ENCODE measurements around the gene AP4B1. TPM values are rescaled to one million over a fixed set of nuclear protein-coding genes. Genes with fewer than 3 reads are reported as not detected.
A peak's percentile ranks its signal among the peaks of the same experiment; 100 is the strongest.

Gene AP4B1
- total RNA-seq, 1 donor from 2014 or later, result 12.6 TPM

GRCh38 chr1:113934511-113935055, 30.0 kb upstream of the AP4B1 start:
- no peak for DNase-seq (ENCODE audit: low spot score)
- intact Hi-C loops (cut with DNase I), result no loop called here

DNA sequence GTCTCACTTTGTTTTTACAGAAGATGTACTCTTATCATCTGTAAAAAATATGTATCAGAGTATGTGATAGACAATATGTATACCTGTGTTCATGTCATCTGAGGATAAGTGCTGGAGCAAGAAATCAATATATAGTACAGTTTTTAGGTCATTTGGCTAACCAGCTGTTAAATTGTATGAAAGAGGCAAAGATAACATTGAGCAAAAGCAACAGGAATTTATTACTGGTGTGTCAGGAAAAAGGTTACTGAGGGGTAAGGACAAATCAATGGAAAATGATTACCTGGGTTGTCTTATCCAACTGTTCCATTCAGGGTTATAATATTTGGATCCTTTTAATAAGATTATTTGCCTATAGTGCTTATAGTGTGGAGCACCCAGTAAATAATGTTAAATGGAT, 29.4 kb upstream of the AP4B1 start:
- intact Hi-C loops (cut with DNase I), result no loop called here

GRCh38 chr1:113931451-113931851, 26.9 kb upstream of the AP4B1 start:
- DNase-seq (ENCODE audit: low spot score), result no peak
- intact Hi-C loops (cut with DNase I), result no loop called here

More for the DNA sequence above, 29.4 kb upstream of the AP4B1 start:
- no peak for DNase-seq (ENCODE audit: low spot score)

GRCh38 chr1:113930499-113931161, 26.0 kb upstream of the AP4B1 start:
- intact Hi-C loops (cut with DNase I), result no loop called here

DNA sequence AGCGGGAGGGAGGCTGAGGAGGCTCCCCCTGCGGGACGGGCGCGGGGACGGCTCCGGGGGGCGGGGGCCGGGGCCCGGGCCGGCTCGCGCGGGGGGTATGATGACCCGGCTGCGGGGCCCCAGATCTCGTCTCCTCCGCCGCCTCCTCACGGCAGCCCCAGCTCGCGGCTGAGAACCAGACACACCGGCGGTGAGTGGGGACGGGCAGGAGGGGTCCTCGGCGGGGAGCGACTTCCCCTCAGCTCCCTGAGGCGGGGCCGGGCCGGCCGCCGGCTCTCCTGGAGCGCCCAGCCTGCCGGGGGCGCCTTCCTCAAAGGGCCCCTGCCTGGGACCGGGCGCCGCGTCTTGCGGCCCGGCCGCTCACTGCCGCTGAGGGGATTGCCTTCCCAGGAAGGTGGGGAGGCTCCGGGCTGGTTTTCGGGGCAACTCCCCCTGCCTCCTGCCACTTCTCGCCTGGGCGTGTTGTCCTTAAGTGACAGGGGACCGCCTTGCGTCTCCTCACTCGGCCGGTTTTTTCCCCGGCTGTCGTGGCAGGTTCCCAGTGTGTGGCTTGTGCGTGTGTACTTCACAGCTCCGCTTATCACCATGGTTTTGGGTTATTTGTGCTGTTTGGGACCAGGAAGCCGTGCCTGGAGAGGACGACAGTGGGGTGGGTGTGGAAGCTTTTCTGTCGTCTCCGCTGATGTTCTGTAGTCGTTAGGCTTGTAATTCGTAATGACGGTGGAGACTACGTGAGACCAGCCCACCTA, 25.3 kb upstream of the AP4B1 start:
- peak; percentile 76 for DNase-seq (ENCODE audit: low spot score)
- intact Hi-C loops (cut with DNase I), result loop anchor here (1.0 to 5.0 kb wide), 2 partner anchors 25 to 118 kb away; partner anchors contain the start of genes DCLRE1B and RSBN1

More at GRCh38 chr1:113930499-113931161, 26.0 kb upstream of the AP4B1 start:
- no peak for DNase-seq (ENCODE audit: low spot score)

- intact Hi-C loops (cut with DNase I), result loop anchor here (1.0 to 5.0 kb wide), 2 partner anchors 24 to 117 kb away; partner anchors contain the start of genes DCLRE1B and RSBN1
- peak; percentile 97 for DNase-seq (ENCODE audit: low spot score)
Measured at GRCh38 chr1:113928941-113929749, 24.5 kb upstream of the AP4B1 start, which contains the start of gene HIPK1. HIPK1 (plus strand) TSS chr1:113929324.

- no peak for DNase-seq (ENCODE audit: low spot score)
- intact Hi-C loops (cut with DNase I), result loop anchor here (5.0 kb wide), 1 partner anchor 116 kb away; the partner anchor contains the start of gene RSBN1
Measured at GRCh38 chr1:113928187-113928930, 23.8 kb upstream of the AP4B1 start.

- intact Hi-C loops (cut with DNase I), result no loop called here
- DNase-seq (ENCODE audit: low spot score), result no peak
Measured at GRCh38 chr1:113924473-113924872, 19.9 kb upstream of the AP4B1 start.

- intact Hi-C loops (cut with DNase I), result no loop called here
- no peak for DNase-seq (ENCODE audit: low spot score)
Measured at GRCh38 chr1:113922957-113923356, 18.4 kb upstream of the AP4B1 start.

DNA sequence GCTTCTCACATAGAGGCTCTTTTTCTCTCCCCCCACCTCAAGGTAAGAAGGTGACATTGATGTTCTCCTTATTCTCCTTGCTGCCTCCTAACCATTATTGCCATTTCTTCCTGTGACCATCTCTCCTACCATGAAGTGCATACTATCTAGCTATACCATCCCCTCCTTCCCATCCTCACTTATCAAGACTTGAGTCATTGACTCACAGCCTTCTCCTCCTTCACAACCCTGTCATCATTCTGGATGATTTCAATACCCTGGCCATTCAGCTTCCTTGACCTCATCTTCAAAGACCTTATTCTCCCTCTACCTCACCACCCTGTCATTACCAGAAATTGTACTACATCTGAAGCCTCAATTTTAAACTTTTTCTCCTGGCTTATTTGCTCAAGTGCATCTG, 13.6 kb upstream of the AP4B1 start:
- intact Hi-C loops (cut with DNase I), result no loop called here

GRCh38 chr1:113917400-113918082, 12.9 kb upstream of the AP4B1 start:
- intact Hi-C loops (cut with DNase I), result no loop called here
- no peak for DNase-seq (ENCODE audit: low spot score)

More for the DNA sequence above, 13.6 kb upstream of the AP4B1 start:
- no peak for DNase-seq (ENCODE audit: low spot score)

DNA sequence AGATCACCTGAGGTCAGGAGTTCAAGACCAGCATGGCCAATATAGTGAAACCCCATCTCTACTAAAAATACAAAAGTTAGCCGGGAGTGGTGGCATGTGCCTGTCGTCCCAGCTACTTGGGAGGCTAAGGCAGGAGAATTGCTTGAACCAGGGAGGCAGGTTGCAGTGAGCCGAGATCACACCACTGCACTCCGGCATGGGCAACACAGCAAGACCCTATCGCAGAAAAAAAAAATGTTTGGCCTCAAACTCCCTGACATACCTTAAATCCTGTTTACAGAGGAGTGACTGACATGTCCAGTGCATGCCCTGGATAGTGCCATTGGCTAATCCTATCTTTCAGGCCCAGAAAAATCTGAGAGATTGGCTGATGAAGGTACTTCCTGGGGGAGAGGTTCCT, 12.4 kb upstream of the AP4B1 start:
- intact Hi-C loops (cut with DNase I), result no loop called here
- DNase-seq (ENCODE audit: low spot score), result no peak

DNA sequence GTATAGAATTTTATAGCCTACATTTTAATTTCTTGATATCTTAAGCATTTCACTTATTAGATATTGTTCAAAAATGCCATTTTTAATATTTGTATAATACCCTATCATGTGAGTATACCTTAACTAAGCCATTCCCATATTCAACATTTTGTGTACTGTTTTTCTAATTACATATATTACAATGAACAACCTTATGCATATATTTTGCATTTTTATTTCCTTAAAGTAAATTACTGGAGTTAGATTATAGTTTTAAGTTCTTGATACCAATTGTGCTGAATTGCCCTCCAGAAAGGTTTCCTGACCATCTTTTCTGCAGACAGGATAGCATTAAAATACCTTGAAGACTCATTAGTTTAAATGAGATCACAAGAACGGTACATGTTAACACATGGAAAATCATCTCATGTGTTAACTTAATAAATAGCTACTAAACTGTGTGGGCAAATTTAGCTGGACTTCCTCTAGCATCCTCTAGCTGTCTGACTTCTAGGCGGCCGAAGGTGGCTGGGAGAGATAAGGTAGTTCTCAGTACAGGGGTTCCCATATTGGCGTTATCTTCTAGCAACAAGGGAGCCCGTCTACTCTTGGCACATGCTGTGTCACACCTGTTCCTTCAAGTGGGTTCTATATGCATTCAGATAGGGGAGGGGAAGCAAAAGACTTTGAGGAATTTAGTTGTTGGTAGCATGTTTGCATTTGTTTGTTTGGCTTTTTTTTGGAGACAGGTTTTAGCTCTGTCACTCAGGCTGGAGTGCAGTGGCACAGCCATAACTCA, 9.5 kb upstream of the AP4B1 start:
- intact Hi-C loops (cut with DNase I), result no loop called here
- no peak for DNase-seq (ENCODE audit: low spot score)

GRCh38 chr1:113913312-113913668, 8.7 kb upstream of the AP4B1 start:
- intact Hi-C loops (cut with DNase I), result no loop called here
- DNase-seq (ENCODE audit: low spot score), result no peak

DNA sequence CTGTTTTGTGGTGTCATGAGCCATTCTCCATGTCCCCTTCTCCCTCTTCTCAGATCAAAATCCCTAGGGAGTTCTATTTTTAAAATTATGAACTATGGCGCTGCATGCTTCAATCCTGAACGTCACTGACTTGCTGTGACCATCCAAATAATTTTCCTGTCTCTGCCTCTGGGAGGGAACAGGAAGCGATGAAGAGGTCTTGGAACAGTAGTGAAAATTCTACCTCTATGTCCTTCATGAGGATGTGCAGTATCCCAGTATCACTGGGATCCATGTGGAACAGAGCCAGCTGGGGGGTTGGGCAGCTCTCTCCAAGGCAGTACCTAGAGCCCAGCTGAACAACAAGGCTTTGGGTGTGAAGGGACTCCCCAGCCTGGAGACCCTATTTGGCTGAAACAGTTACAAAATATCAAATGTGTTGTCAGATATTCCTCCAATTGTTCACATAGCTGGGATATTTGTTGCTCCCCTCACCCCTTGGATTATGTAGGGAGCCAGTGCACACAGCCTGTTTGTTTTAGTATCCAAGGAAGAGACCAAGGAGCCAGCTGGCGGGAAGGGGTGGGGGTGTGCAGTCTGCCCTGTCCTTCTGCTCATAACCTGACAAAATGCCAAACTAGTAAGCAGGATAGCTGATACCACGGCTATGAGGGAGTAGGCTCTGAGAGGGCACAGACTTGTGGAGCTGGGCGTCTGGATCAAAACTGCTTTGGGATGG, 8.2 kb upstream of the AP4B1 start:
- no peak for DNase-seq (ENCODE audit: low spot score)
- intact Hi-C loops (cut with DNase I), result no loop called here

GRCh38 chr1:113905435-113905861, 849 bp upstream of the AP4B1 start:
- DNase-seq (ENCODE audit: low spot score), result no peak
- intact Hi-C loops (cut with DNase I), result loop anchor here (1.0 kb wide), 3 partner anchors 24 to 146 kb away; partner anchors contain the start of genes HIPK1, PHTF1 and RSBN1

DNA sequence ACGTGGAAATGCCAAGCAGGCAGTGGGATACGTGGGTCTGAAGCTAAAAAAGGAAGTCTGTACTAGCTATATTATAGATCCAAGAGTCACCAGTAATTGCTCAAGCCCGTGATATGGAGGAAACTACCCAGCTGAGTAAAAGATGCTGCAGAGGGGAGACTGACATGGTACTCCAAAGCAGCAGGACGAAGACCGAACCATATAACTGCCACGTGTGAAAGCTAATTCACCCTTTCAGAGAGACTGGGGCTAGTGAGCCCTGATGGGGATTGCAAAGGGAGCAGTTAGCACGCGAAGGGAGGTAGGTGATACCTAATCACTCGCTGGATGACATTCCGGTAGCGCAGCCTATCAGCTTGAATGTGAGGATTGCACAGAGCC, 316 bp downstream of the AP4B1 start:
- intact Hi-C loops (cut with DNase I), result loop anchor here (1.0 to 5.0 kb wide), 3 partner anchors 43 to 88 kb away; no protein-coding TSS in a partner anchor
- no peak for DNase-seq (ENCODE audit: low spot score)

All from cardiac septum (tissue), 1 donor.